Fibroblast of skin of abdomen (primary cell): ENCODE measurements around the gene SPSB3.

Source experiments
- DNase-seq: peaks from one replicate; pipeline ENCODE4 v3.0.0-alpha.2; 2013

Gene SPSB3

DNA sequence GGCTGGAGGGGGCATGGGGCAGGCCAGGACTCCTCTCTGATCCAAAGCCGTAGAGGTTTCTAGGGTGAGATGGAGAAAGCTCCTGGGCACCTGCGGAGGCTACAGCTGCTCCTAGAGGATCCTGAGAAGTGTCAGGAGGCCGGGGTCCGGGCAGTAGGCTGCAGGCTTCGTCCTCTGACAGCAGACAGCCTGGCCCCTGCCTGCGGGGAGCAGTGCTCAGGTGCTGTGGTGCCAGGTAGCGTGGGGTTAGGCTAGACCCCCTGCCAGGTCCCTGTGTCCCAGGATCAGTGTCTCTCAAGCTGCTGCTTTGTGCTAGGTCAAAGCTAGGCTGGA is 8.0 kb downstream of the SPSB3 start:
- no peak for DNase-seq

DNA sequence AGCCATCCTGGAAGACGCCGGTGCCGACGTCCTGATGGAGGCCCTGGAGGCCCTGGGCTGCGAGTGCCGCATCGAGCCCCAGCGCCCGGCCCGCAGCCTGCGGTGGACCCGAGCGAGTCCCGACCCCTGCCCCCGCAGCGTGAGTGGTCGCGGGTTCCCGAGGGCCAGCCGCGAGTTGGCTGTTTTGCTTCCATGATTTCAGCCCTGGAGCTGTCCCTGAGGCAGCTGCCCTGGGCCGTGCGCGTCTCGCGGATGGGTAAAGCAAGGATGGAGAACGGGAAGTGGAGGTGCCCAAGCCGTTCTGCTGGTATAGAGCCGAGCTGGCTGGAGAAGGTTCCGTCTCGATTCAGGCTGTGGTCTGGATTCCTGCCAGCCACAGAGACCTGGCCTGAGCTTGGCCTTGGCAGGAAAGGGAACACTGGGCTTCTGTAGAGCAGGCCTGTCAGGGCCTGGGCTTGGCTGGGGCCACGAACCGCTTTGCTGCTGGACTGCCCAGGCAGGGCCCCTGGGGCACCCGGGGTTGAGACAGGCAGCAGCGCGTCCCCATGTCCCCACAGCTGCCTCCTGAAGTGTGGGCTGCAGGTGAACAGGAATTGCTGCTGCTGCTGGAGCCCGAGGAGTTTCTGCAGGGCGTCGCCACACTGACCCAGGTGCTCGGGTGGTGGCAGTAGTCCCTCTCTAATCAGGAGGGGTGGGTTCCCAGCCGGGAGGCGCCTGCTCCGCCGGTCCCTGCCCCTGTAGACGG is 8.5 kb downstream of the SPSB3 start:
- no peak for DNase-seq

DNA sequence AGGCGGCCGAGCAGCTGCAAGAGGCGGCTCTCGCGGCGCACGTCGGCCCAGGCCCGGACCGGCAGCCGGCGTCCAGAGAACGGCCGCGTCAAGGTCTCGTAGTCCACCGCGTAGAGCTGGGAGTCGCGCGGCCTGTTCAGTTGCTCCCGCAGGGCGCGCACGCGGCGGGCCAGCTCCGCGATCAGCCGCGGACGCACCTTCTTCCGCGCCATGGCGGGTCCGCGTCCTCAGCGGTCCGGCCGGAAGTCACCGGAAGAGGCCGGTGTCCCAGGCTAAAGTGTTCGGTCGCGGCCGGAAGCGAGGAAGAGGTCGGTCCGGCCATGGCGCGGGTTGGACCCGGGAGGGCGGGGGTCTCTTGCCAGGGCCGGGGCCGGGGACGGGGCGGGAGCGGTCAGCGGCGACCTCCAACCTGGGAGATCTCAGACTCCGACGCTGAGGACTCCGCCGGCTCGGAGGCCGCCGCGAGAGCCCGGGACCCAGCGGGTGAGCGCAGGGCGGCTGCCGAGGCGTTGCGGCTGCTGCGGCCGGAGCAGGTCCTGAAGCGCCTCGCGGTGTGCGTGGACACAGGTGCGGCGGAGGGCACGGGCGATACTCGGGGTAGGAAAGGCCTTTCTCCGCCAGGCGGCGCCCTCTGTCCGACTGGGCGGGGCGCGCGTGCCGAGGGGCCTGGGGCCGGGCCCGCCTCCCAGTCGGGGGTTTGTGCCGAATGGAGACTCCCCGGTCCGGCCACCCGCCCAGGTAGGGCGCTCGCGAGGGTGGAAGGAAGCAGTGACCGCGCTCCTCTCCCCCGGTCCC is 9.3 kb downstream of the SPSB3 start, which contains the start of gene MRPS34:
Gene MRPS34, minus strand, starts transcription at position 227 of the 795 bp plus-strand sequence. Its CDS starts 15 bp downstream, at position 212.
- peak; percentile 80 for DNase-seq

DNA sequence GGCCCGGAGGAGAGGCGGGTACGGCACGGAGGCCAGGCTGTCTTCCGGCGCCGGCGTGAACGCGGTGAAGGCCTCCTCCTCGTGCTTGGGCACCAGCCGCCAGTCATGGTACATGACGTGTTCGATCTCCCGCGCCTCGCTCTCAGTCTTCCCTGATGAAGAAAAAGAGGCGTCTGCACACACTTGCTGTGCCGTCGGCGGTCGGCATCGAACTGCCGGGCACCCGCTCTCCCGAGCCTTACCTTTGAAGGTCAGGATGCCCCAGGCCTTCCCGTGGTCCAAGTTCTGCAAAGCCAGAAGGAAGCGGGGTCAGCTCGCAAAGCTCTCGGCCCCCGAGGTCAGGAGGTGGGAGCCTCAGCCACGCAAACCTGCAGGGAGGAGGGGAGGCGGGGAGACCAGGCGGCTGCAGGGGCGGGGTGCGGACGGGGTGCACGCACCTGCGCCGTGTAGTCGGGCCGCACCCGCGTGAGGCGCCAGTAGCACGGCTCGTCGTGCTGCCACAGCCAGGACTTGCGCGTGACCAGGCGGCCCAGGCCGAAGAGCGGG is 9.9 kb downstream of the SPSB3 start, which contains the start of gene EME2:
Gene EME2, plus strand, starts transcription at position 449 of the 546 bp plus-strand sequence. CDS start 418 bp downstream, outside the sequence.
- DNase-seq = no peak

DNA sequence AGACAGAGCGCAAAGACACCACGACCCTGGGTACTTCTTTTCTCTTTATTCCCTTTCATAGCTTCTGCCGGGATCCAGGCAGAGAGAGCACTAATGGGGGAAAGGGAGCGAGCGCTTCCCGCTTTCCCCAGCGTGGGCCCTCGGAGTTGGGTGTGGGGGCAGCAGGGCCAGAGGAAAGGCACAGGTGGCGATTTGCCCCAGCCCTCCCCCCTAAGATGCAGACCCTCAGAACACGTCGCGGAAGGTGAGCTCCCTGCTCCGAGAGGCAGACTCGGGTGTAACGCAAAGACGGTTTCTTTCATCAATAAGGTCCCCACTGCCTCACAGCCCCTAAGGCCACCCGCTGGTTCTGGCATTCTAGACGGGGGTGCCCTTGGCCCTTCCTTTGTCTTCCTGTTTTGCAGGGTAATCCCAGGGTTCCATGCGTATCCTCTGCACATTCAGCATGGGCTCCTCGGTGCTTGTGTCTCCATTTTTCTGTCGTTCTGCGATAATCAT is 10.5 kb downstream of the SPSB3 start:
- DNase-seq = peak; percentile 23

DNA sequence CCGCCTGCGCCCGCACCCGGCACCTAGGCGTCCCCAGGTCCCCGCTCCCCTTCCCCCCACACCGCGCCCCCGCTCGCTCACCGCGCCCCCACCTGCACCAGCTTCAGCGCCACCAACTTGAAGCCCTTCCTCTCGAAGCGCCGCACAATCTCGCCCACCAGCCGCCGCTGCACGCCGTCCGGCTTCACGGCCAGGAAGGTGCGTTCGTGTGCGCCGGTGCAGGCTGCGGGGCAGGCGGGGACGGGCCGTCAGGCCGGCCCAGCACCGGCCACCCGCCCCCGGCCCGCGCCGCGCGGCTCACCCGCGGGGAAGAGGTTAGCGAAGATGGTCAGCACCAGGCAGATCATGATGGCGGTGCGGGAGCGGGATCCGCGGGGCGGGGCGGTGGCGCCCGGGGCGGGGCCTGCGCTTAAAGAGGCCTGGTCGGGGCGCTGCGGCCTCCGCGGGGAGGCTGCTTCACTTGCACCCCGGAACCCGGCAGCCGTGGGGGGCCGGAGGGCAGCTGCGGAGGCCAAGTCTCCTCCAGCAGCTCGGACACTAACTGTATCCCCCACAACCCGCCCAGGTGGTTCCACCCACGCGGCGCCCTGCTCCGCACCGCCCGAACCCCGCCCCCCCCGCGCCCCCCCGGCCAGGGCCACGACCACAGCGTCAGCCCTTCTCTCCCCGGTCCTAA is 11.0 kb downstream of the SPSB3 start, which contains the start of gene NME3:
Gene NME3, minus strand, starts transcription at position 356 of the 676 bp plus-strand sequence. Its CDS starts 9 bp downstream, at position 347.
- peak; percentile 59 for DNase-seq

DNA sequence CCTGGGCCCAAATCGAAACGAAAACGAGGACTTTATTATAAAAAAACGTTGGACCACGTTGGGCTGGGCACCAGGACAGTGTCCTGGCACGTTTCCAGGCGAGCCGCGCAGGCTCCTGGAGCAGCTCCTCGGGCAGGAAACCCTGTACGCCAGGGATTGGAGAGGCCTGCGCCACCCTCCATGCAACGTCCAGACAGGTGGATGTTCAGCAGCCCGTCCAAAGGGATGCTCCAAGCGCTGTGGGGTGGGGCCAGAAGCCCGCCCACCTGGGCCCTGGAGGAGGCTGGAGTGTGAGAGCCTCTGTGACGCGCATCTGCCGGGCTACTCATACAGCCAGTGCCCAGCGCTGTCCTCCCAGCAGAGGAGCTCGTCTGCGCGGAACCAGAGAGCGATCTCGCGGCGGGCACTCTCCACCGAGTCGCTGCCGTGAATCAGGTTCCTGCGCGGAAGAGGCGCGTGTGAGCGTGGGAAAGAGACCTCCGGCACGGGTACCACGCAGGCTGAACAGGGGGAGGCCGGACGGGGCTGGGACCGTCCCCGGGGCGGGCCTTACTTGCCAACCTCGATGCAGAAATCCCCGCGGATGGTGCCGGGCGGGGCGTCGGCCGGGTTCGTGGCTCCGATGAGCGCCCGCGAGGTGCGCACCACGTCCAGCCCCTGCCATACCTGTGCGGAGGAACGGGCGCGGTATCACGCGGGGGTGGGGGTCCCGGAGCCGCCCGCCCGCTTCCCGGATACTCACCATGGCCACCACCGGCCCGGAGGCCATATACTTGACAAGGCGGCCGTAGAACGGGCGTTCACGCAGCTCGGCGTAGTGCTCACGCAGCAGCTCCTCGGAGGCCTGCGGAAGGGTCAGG is 11.8 kb downstream of the SPSB3 start:
- peak; percentile 41 for DNase-seq

DNA sequence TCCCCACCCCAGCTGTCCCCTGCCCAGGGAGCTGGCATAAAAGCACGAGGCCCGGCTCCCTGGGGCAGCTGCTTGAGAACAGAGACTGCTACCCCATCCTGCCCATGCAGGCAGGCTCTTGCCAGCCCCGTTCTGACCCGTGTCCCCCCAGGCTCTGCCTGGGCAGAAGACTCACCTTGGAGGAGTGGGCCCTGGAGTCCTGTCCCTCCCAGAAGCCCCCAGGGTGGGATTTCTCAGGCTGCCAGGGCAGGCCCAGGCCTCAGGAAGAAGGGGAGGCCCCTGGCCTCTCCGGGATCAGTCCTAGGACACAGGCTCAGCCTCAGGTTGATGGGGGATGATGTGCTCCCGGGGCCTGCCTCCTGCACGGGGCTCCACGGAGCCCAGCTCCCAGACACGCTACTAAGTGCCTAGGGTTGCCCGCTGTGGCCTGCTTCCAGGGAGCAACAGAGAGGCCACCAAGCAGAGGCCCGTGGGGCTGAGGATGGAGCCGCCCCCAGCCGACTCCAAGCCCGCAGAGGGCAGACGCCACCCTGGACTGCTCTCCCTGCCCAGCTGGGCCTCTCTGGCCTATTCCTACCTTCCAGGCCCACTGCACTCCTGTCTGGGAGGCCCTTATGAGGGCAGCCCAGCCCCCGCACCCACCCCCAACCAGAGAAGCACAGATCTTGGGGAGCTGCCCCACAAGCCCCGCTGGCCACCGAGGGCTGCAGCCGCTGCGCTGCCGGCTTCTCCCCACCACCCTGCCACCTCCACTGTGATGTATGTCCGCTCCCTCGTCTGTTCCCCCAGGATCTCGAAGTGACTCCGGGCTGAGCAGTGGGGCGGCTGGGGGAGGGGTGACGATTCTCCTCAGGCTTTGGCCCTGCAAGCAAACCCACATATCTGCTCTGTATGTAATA is 12.7 kb downstream of the SPSB3 start:
- DNase-seq = no peak

DNA sequence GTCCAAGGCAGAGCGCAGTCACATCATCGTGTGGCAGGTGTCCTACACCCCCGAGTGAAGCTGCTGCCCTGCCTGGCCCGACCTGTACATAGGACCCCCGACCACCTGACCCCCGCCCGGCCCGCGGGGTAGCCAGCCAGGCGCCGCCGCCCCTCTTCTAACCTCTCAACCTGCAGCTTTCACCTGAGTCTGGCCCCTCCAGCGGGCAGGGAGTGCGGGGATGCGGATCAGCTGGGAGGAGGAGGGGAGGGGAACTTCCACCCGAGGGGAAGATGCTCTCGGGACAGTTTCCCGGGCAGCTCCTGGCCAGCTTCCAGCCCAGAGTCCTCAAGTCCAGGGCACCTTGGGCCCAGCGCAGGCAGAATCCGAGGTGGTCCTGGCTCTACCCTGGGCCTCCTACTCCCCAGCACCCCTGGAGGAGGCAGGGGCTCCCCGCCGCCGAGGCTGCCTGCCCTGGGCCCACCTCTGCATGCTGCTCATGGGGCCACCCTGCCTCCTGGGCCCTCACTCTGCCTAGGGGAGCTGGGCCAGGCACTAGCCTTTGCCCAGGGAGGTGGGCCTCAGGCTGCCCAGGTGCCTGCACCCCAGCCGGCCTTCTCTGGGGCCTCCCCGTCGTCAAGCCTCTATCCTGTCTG is 13.5 kb downstream of the SPSB3 start:
- no peak for DNase-seq

DNA sequence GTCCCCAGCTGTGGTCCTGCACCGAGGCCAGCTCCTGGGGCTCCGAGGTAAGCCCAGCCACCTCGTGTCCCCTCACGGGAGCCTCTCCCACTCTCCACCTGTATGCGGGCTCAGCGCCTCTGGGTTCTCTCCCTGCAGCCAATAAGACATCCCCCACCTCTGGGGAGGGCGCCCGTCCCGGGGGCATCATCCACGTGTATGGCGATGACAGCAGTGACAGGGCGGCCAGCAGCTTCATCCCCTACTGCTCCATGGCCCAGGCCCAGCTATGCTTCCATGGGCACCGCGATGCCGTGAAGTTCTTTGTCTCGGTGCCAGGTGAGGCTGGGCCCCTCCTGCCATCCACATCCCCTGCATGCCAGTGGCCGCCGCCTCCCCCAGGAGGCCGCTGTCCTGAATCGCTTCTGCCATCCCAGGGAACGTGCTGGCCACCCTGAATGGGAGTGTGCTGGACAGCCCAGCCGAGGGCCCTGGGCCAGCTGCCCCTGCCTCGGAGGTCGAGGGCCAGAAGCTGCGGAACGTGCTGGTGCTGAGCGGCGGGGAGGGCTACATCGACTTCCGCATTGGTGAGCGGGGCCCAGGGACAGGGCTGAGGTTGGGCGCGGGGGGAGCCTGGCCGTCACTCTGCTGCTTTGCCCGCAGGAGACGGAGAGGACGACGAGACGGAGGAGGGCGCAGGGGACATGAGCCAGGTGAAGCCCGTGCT is 14.2 kb downstream of the SPSB3 start:
- no peak for DNase-seq

DNA sequence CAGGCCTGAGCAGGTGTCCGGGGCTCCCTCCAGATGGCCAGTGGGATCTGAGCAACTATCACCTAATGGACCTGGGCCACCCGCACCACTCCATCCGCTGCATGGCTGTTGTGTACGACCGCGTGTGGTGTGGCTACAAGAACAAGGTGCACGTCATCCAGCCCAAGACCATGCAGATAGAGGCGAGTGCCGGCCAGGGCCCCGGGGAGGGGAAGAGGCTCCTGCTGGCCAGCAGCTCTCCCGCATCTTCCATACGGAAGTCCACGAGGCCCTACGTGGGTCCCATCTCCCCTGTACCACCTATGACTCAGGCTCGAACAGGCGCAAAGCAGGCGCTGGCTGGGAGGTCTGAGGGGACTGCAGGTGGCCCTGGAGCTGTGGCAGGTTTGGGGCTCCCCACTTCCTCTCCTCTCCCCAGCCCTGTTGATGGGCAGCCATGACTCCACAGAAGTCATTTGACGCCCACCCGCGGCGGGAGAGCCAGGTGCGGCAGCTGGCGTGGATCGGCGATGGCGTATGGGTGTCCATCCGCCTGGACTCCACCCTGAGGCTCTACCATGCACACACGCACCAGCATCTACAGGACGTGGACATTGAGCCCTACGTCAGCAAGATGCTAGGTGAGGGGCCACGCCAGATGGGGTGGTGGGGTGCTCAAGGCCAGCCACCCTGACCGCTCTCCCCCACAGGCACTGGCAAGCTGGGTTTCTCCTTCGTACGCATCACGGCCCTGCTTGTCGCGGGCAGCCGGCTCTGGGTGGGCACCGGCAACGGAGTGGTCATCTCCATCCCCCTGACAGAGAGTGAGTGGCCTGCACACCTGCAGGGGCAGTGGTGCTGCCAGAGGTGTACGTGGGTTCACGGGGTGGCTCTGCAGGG is 15.0 kb downstream of the SPSB3 start:
- no peak for DNase-seq

DNA sequence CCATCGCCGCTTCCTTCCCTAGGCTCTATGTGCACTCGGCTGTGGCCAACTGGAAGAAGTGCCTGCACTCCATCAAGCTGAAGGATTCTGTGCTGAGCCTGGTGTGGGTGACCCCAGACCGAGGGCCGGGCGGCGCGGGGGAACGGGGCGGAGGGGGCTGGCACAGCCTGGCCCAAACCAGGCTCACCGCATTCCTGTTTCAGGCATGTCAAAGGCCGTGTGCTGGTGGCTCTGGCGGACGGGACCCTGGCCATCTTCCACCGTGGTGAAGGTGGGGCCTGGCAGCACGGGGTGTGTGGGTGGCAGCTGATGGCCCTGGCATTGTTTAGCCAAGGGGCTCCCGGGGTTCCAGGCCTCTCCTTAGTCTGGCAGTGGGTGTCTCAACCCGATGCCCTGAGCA is 15.7 kb downstream of the SPSB3 start:
- no peak for DNase-seq

DNA sequence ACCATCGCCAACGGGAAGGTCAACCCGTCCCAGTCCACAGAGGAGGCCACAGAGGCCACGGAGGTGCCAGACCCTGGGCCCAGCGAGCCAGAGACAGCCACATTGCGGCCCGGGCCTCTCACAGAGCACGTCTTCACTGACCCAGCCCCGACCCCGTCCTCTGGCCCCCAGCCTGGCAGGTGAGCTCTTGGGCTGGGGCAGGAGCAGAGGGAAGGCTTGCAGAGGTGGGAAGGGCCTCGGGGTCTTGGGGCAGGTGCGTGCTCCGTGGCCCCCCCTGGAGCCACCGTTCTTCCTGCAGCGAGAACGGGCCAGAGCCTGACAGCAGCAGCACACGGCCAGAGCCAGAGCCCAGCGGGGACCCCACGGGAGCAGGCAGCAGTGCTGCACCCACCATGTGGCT is 16.1 kb downstream of the SPSB3 start:
- DNase-seq = no peak

DNA sequence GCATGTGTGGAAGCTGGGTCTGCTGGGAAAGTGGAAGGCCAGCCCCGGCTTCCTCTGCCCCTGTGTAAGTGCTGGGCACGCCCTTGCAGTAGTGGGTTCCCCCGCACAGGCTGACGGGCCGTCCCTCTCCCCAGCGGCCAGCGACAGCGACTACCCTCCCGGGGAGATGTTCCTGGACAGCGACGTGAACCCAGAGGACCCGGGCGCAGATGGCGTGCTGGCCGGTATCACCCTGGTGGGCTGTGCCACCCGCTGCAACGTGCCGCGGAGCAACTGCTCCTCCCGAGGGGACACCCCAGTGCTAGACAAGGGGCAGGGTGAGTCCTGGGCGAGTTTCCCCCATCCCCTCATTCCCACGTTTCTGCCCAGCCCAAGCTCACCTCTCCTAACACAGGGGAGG is 16.5 kb downstream of the SPSB3 start:
- no peak for DNase-seq

DNA sequence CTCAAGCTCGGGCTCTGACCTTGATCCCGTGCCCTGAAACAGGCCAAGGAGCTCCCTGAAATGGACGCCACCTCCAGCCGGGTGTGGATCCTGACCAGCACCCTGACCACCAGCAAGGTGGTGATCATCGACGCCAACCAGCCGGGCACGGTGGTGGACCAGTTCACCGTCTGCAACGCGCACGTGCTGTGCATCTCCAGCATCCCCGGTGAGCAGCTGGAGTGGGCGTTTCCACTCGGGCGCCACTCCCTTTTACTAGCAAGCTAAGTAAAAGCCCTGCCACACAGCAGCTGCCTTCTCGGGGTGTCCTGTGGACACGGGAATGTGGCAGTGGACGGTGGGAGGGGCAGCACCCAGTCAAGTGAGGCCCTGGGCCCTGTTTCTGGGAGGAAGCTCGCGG is 17.4 kb downstream of the SPSB3 start:
- no peak for DNase-seq

DNA sequence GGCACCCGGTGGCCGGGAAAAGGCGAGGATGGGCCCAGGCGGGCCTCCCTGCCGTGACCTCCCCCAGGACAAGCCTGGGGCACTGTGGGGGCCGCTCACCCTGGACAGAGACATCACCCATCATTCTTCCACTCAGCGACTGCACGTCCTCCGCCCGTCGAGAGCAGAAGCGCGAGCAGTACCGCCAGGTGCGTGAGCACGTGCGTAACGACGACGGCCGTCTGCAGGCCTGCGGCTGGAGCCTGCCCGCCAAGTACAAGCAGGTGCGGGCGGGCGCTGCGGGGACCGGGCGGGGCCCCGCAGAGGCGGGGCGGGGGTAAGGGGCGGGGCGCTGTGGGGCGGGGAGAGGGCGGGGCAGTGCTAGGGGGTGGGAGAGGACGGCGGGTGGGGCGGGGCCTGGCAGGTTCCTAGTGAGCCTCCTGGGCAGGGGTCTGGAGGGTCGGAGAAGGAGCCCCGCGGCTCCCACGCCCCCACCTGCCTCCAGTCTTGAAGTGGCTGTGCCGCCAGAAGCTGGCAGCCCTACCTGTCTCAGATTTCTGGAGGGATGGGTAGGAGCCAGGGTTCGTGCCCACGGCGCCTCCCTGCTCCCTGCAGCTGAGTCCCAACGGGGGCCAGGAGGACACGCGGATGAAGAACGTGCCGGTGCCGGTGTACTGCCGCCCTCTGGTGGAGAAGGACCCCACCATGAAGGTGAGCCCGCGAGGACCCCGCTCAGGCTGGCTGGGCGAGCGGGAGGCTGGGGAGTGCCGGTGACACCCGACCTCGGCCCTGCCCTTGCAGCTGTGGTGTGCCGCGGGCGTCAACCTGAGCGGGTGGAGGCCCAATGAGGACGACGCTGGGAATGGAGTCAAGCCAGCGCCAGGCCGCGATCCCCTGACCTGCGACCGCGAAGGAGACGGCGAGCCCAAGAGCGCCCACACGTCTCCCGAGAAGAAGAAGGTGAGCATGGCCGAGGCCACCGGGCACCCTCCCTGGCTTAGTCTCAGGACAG is 18.6 kb downstream of the SPSB3 start:
- peak; percentile 29 for DNase-seq

DNA sequence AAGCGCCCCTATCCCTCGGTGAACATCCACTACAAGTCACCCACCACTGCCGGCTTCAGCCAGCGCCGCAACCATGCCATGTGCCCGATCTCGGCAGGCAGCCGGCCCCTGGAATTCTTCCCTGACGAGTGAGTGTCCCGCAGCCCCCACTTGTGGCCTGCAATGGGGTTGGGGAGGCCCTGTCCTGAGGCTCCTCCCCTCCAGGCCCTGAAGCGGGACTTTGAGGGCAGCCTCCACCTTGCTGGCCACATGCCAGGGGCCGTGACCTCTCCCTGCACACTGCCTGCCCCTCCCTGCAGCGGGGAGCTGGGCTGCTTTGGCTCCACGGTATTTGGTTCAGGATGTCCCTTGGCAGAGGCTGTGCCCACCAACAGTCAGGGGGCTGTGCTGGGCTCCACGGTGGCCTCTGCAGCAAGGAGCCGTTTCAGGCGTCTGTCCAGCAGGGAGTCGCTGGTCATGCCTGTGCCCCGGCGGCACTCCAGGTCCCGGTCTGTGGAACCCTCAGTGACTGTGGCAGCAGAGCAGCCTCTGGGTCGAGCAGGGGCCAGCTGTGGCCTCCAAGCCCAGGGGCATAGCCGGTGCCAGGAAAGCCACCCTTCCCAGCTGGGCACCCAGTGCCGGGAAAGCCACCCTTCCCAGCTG is 19.4 kb downstream of the SPSB3 start:
- no peak for DNase-seq
